Left renal pelvis (tissue), 4 donors: ENCODE measurements around the gene CMTR2. TPM values are rescaled to one million over a fixed set of nuclear protein-coding genes. Genes with fewer than 3 reads are reported as not detected.
"Not testable (repeated sequence)": the region's sequence is repeated elsewhere in the genome, so short reads cannot be mapped to it uniquely, and the experiment has no call there.

Experiments used
- DNase-seq, 4 donors: peaks; one replicate each; pipeline ENCODE4 v3.0.0-alpha.2; 2013; ENCODE audit warnings: low read depth in 4 of 4, low spot score in 3 of 4
- polyA plus RNA-seq, 4 donors: library from polyadenylated mRNA; unstranded; fragments of 120-200 nt; gene quantifications; one replicate each; pipeline ENCODE4 v1.2.1, GENCODE V29; 2013; ENCODE audit not compliant: insufficient read length in 4 of 4

Gene CMTR2
- polyA plus RNA-seq, result 10 to 100 TPM; 30.1 to 70.1 (median 47.7) TPM

DNA sequence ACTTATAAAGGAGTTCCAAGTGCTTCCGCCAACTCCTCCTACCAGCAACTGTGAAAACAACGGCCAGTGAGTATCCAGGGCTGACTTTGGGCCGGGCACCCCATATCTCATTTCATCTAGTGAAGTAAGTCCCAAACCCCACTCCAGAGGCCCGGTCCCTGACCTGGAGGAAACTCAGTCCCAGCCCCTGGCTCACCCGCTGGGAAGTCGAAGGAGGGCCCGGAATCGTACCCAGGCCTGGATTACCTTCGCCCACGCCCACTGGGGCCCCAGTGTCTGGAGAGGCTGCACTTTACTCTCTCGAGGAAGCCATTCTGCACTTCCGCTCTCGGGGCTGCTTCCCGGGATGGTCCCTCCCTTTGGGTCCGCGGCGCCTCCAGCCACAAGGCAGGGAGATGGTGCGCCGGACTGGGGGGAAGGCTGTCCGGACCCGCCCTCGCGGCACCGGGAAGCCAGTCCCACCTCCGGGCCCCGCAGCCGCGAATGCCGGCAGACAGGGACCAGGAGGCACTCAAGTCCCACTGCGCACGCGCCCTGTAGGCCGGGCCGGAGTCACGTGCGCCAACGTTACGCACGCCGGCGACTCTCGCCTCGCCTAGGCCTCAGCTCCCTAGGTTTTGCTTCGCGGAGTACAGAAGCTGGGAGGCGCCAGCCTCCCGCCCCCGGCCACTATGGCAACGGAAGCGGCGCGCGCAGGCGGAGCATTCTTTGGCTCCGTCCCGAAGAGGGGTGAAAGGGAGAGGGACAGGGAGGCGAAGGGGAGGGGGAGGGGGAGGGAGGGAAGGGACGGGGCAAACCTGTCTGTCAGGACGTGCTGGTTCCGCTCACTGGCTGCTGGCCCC, at the start of gene CMTR2:
TSS of gene CMTR2 (minus strand) at position 513 of the 842 bp plus-strand sequence. CDS start 3,482 bp downstream, outside the sequence.
- DNase-seq, result peak; percentile 88 to 91 (median 90)

DNA sequence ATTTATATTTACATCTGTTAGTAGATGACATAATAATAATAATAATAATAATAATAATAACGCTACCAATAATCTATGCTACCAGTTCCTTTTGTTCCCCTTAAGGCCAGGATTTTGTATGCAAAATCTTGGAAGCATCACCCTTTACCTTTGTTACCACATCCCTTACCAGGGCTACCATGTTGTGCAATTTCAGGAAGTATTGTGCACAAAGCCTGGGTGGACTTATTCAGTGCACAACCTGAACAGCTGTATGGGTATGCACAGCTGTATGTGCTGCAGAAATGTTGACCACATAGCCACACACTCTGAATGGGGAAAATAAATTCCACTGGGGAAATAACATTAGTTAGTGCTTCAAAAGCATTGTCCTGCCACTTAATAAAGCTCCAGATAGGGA, 49.4 kb upstream of the CMTR2 start:
- no peak for DNase-seq

- no peak for DNase-seq
These were observed 49.0 kb upstream of the CMTR2 start for GRCh38 chr16:71338193-71338592.

- no peak for DNase-seq
These were observed 48.4 kb upstream of the CMTR2 start for GRCh38 chr16:71337631-71338030.

- DNase-seq, result no peak
These were observed 38.9 kb upstream of the CMTR2 start for GRCh38 chr16:71328151-71328550.

DNA sequence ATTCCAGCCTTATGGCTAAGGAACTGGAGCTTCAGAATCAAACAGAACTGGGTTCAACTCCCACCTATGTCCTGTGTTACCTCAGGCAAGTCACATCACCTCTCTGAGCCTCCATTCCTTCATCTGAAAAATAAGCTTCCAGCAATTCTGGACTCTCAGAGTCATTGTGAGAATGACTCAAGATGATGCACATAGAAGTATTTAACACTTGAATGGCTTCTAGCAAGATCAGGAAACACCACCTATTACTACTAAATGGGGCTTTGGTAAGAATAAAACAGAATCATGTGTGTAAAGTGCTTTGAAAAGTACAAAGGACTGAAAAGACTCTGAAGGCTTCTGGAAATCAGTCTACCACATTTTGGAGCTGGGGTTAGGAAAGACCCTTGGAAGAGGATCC, 38.5 kb upstream of the CMTR2 start:
- no peak for DNase-seq

- no peak for DNase-seq
These were observed 30.8 kb upstream of the CMTR2 start for GRCh38 chr16:71319999-71320398.

GRCh38 chr16:71315269-71315668, 26.1 kb upstream of the CMTR2 start:
- DNase-seq, result no peak

- not testable (repeated sequence) for DNase-seq
These were observed 24.4 kb upstream of the CMTR2 start for GRCh38 chr16:71313591-71313990.

DNA sequence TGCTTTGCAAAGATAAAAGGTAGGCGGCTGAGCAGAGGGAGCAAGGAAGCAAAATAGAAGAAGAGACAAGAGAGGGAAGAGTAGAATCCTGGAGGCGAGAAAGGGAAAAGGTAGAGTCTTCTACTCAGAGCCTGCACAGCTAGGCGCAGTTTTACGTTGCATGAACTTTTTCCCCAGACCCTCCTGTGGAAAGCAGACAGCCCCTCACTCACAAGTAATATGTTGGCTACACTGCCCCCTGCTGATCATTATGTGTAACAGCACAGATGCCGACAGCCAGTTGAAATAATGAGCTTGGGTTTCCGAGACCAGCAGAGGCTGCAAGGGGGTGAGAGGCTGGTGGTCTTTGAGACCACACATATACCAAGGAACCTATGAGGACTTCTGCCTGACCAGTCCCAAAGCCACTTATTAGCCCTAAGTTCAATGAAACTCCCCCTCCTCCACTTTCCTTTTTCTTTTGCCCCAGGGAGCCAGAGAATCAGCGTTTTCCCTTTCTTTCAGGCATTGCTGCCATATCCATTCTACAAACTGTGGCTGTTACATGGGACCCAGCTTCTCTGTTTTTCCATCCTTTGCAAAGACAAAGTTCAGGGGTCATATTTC, 22.5 kb upstream of the CMTR2 start:
- DNase-seq, result no peak

GRCh38 chr16:71303938-71304337, 14.7 kb upstream of the CMTR2 start:
- no peak for DNase-seq

GRCh38 chr16:71297341-71297634, 8.1 kb upstream of the CMTR2 start:
- no peak for DNase-seq

- no peak for DNase-seq
These were observed 7.6 kb upstream of the CMTR2 start for GRCh38 chr16:71296584-71297340.

- DNase-seq, result no peak
These were observed 6.7 kb upstream of the CMTR2 start for GRCh38 chr16:71295950-71296349.

DNA sequence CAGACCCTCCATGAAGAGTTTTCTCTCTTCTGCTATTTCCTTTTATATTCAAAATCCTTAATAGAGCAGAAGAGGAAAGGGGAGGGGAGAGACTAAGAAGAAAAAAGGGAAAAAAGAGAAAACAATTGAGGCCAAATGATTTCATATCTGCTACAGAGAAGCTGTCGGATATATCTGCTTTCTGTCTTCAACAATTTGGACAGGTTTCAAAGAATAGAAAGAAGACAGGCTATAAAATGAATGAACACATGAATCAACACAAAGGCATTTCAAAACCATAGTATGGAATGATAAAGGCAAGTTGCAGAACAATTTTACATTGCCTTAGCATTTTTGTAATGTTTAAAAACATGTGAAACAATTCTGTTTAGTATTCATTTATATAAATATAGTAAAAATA, 4.7 kb upstream of the CMTR2 start:
- no peak for DNase-seq

- DNase-seq, result not testable (repeated sequence)
These were observed 2.9 kb upstream of the CMTR2 start for GRCh38 chr16:71292095-71292494.

- DNase-seq, result no peak
These were observed 495 bp upstream of the CMTR2 start for GRCh38 chr16:71289732-71290062.

DNA sequence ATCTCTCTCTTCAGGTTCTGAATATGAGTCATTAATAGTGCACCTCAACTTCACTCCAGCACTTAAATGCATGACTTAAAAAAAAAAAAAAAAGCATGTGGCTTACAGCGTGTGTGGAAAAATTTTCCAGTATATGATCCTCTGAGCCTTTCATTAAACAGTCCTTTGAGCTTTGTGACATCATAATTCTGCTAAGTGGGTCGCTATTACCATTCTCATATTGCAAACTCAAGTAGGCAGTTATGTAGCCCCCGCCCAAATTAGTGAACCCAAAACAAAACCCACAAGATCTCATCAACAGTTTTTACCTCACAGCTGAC, 672 bp downstream of the CMTR2 start:
- DNase-seq, result no peak

DNA sequence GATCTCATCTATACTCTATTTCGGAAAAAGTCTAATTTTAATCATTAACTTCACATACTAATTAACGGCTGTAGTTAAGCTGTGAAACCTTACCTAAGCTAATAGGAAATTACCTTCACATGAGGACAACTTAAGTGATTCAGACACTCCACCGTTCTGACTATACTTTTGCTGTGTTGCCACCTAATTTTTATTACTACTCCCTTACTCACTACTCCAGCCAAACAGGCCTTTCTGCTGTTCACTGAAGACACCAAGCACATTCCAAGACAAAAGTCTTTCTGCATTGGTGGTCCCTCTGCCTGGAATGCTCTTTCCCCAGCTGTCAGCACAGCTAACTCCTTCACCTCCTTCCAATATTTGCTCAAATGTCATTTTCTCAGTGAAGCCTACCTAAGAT, 1.3 kb downstream of the CMTR2 start:
- peak in 1 of 4 donors; percentile 16 for DNase-seq

DNA sequence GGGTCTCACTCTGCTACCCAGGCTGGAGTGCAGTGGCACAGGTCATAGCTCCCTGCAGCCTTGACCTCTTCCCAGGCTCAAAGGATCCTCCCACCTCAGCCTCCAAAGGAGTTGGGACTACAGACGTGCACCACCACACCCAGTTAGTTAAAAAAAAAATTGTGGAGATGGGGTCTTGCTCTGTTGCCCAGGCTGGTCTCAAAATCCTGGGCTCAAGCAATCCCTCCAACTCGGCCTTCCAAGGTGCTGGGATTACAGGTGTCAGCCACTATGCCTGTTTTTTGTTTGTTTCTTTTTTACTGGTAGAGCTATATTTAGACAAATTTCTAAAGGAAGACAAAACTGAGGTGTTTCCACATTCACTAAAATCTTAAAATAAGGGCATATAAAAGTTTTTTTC, 1.7 kb downstream of the CMTR2 start:
- no peak for DNase-seq

DNA sequence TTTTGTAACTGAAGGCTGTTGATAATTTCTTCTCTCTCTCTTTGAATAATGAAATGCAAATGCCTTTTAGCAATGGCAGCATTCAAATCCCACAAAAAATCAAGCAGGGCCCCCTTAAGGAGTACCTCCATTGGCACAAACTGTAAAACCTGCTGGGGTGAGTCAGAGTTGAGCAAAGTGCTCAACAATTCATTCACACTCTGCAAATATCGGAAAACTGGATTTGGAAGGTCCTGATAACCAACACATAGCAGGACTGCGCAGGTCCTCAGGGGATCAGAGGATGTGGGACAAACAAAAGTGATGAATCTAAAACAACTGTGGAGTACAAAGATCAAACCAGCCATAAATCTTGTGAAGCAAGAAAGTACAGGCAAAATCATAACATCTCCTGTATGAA, 5.6 kb downstream of the CMTR2 start:
- no peak for DNase-seq

DNA sequence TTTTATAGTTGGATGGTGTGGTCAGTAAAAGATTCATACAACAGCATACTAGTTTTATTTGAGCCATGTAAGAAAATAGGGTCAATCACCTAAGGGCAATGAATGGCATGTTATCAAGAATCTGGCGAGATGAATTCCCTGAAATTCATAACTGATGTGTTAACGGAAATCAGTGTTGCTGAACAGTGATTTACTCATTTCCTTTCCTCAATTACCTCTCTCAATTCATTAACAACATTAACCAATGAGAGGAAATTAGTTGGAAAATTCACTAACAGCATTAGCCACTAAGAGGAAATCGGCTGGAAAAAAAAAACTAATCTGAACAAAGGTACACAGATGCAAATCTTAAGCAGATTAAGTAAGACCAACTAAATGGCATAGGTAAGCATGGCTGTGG, 6.3 kb downstream of the CMTR2 start:
- DNase-seq, result no peak
